ENCODE measurements around the gene RTKN. TPM values are rescaled to one million over a fixed set of nuclear protein-coding genes. Genes with fewer than 3 reads are reported as not detected.
A peak's percentile ranks its signal among the peaks of the same experiment; 100 is the strongest.

RTKN gene
- total RNA-seq, 2 experiments from 2014 or later: 0.20 to 0.27 TPM

GRCh38 chr2:74481961-74482800, 40.4 kb upstream of the RTKN start:
- Mint-ChIP-seq H3K9me3 (no peaks in the 10 kb centered on the region), H3K36me3 (ENCODE audit: low read depth) (peaks cover 57% of the 10 kb centered on the region), H3K4me3 (peak overlapping the region; percentile 99), H3K4me1 (ENCODE audit: low read depth) (peaks cover 26% of the 10 kb centered on the region), H3K27ac (peak overlapping the region; percentile 97), H3K27me3 (no peaks in the 10 kb centered on the region)
- POLR2A ChIA-PET: interaction anchor here (0.7 to 6.9 kb wide), 21 partner anchors 10 to 654 kb away, joined by 3 to 169 read pairs (median 8); partner anchors contain the start of genes AUP1, C2orf81, DQX1 and HTRA2
- Histone ChIP-seq H3K4me3 (ENCODE audit: low read length) (peak overlapping the region; percentile 77), H3K36me3 (ENCODE audit: insufficient read depth, low read length) (peaks cover 30% of the 10 kb centered on the region), H3K27me3 (ENCODE audit: control insufficient read depth in 1 of 2, insufficient read depth in 2 of 2, low read length in 2 of 2) (no peaks in the 10 kb centered on the region), H3K4me1 (ENCODE audit: insufficient read depth, low read length) (peaks cover 31% of the 10 kb centered on the region), H3K9me3 (ENCODE audit: control insufficient read depth in 1 of 2, insufficient read depth in 1 of 2, low read length in 2 of 2) (no peaks in the 10 kb centered on the region), H3K27ac (ENCODE audit: low read depth in 1 of 2, low read length in 2 of 2) (peak overlapping the region; percentile 93 to 94)
- intact Hi-C loops (cut with DNase I, micrococcal nuclease): loop anchor here (1.0 to 5.0 kb wide), 6 partner anchors 10 to 395 kb away; partner anchors contain the start of genes INO80B (in 2 of the 2), AUP1 (in 1 of the 2), HTRA2 (in 1 of the 2) and MRPL53 (in 1 of the 2)
- ATAC-seq (ENCODE audit: poor library complexity) (peak; percentile 32), DNase-seq (peak in 10 of 14 experiments; percentile 35 to 79 (median 46))
- CTCF ChIA-PET: interaction anchor here (0.6 to 4.6 kb wide), 16 partner anchors 8 to 745 kb away, joined by 3 to 61 read pairs (median 8); partner anchors contain the start of genes AUP1, C2orf81, HTRA2 and INO80B
- TF ChIP-seq CTCF (IDR thresholded peaks at IDR 0.05): no peak

- H3K27ac ChIP-seq (ENCODE audit: low read depth in 1 of 2, low read length in 2 of 2): no peak overlapping the region
- H3K4me3 Mint-ChIP-seq: peak overlapping the region; percentile 99
- peaks cover 26% of the 10 kb centered on the region for H3K4me1 Mint-ChIP-seq (ENCODE audit: low read depth)
- H3K4me3 ChIP-seq (ENCODE audit: low read length): peak overlapping the region; percentile 77
- H3K27ac Mint-ChIP-seq: peak overlapping the region; percentile 14
- CTCF ChIA-PET: interaction anchor here (0.6 to 4.6 kb wide), 9 partner anchors 9 to 110 kb away, joined by 3 to 61 read pairs (median 5); partner anchors contain the start of genes AUP1, HTRA2, INO80B and MRPL53
- intact Hi-C loops (cut with DNase I, micrococcal nuclease): loop anchor here in 1 of 2 experiments (2.0 to 5.0 kb wide), 2 partner anchors 15 to 396 kb away; no protein-coding TSS in a partner anchor
- no peaks in the 10 kb centered on the region for H3K9me3 Mint-ChIP-seq
- H3K36me3 Mint-ChIP-seq (ENCODE audit: low read depth): peaks cover 56% of the 10 kb centered on the region
- H3K9me3 ChIP-seq (ENCODE audit: control insufficient read depth in 1 of 2, insufficient read depth in 1 of 2, low read length in 2 of 2): no peaks in the 10 kb centered on the region
- ATAC-seq (ENCODE audit: poor library complexity): no peak
- peaks cover 31% of the 10 kb centered on the region for H3K4me1 ChIP-seq (ENCODE audit: insufficient read depth, low read length)
- no peaks in the 10 kb centered on the region for H3K27me3 ChIP-seq (ENCODE audit: control insufficient read depth in 1 of 2, insufficient read depth in 2 of 2, low read length in 2 of 2)
- no peak for TF ChIP-seq CTCF (IDR thresholded peaks at IDR 0.05)
- no peaks in the 10 kb centered on the region for H3K27me3 Mint-ChIP-seq
- no peak for DNase-seq
- POLR2A ChIA-PET: interaction anchor here (0.7 to 6.9 kb wide), 10 partner anchors 9 to 90 kb away, joined by 3 to 169 read pairs (median 16); partner anchors contain the start of genes AUP1, HTRA2, INO80B and LBX2
- H3K36me3 ChIP-seq (ENCODE audit: insufficient read depth, low read length): peaks cover 30% of the 10 kb centered on the region
These were observed 39.7 kb upstream of the RTKN start for GRCh38 chr2:74481431-74481830.

GRCh38 chr2:74474899-74475298, 33.2 kb upstream of the RTKN start:
- ATAC-seq (ENCODE audit: poor library complexity): no peak
- Mint-ChIP-seq H3K9me3 (no peaks in the 10 kb centered on the region), H3K27me3 (no peaks in the 10 kb centered on the region), H3K4me1 (ENCODE audit: low read depth) (peaks cover 30% of the 10 kb centered on the region), H3K36me3 (ENCODE audit: low read depth) (peaks cover 55% of the 10 kb centered on the region), H3K4me3 (no peak overlapping the region), H3K27ac (no peak overlapping the region)
- ChIA-PET POLR2A (interaction anchor here (9.1 kb wide), 1 partner anchor 18 kb away, joined by 225 read pairs; the partner anchor contains the start of genes INO80B and WBP1), CTCF (interaction anchor here (0.8 to 2.2 kb wide), 4 partner anchors 8 to 84 kb away, joined by 3 to 8 read pairs (median 4); partner anchors contain the start of genes CCDC142, MOGS and TTC31)
- intact Hi-C loops (cut with DNase I, micrococcal nuclease): loop anchor here (5.0 kb wide), 2 partner anchors 53 to 83 kb away; partner anchors contain the start of genes C2orf81 (in 1 of the 2) and WDR54 (in 1 of the 2)
- Histone ChIP-seq H3K36me3 (ENCODE audit: insufficient read depth, low read length) (peaks cover 27% of the 10 kb centered on the region), H3K9me3 (ENCODE audit: control insufficient read depth in 1 of 2, insufficient read depth in 1 of 2, low read length in 2 of 2) (no peaks in the 10 kb centered on the region), H3K27ac (ENCODE audit: low read depth in 1 of 2, low read length in 2 of 2) (no peak overlapping the region), H3K4me3 (ENCODE audit: low read length) (no peak overlapping the region), H3K4me1 (ENCODE audit: insufficient read depth, low read length) (peaks cover 30% of the 10 kb centered on the region), H3K27me3 (ENCODE audit: control insufficient read depth in 1 of 2, insufficient read depth in 2 of 2, low read length in 2 of 2) (no peaks in the 10 kb centered on the region)
- no peak for DNase-seq
- no peak for TF ChIP-seq CTCF (IDR thresholded peaks at IDR 0.05)

Data from CD4-positive, alpha-beta T cell (primary cell).